HG03520 (cell line): ENCODE measurements around the gene GPR153.

Experiments
- ATAC-seq: cut with Tn5 transposase; IDR thresholded peaks from one replicate; pipeline ENCODE4 v1.9.1; 2021; ENCODE audit warnings: mild to moderate bottlenecking, moderate library complexity; ENCODE audit not compliant: unreplicated experiment

The GPR153 gene

DNA sequence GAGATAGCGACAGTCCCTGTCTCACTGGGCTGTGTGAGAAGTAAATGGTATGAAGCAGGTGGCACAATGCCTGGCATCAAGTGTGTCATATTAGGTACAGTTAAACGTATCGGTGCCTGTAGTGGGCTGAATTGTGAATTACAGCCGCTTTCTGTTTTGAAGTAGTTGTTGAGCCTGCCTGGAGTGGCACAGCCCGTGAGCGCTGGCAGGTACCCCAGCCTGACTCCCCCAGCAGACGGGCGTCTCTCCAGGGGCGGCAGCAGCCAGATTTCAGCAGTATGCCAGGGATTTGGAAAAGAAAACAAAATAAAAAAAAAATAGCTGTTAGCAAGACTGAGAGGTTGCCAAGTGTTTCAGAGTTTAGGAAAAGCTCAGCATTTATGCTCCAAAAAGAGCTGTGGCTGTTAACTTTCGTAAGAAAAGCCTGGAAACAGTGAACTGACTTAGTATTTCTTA, 26.6 kb upstream of the GPR153 start:
- no peak for ATAC-seq

DNA sequence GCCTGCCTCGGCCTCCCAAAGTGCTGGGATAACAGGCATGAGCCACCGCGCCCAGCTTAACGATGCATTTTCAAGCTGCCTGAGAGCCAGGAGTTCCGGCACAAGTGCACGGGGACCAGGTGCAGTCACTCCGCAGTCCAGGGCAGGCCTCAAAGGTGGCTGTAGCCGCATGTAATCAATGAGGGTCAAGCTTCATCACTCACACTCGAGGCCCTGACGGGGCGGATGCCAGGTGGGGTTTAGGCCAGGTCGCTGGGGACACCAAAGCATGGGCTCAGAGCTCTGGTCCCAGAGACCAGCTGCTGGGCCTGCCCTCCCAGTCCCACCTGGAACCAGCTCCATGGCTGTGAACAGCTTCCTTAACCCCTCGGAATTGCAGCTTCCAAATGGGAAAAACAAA, 26.1 kb upstream of the GPR153 start:
- ATAC-seq = no peak

DNA sequence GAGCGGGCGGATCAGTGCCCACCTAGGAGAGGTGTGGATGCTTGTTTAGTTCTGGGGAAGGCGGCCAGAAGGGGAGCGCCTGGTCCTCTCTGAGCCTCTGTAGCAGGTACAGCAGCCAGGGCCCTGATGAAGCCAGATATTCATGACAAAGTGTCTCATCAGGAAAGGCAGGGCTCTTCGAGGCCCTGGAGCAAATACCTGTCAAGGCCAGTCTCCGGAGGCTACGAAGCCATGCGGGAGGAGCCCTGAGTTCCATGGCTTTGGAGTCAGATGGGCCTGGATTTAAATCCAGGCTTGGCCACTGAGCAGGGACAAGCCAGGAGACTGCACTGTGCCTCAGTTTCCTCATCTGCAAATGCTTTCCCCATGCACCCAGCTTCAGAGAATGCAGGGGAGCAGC, 25.4 kb upstream of the GPR153 start:
- ATAC-seq = no peak

DNA sequence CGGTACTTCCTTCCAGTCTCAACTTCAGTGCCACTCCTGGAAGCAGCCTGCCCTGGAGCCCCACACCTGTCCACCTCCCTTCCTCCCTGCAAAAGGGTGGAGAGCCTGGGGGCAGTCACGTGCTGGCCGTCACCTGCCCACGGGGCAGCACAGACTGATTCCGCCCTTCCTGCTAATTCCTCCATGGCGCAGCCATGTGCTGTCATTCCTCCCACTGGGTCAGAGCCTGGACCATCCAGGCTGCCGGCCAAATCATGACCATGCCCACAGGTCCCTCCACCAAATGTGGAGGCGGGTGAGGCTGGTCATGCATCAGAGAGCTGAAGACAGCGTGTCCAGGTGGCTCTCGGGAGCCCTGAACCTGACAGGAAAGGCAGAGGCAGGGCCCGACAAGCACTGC, 24.4 kb upstream of the GPR153 start:
- ATAC-seq = no peak

DNA sequence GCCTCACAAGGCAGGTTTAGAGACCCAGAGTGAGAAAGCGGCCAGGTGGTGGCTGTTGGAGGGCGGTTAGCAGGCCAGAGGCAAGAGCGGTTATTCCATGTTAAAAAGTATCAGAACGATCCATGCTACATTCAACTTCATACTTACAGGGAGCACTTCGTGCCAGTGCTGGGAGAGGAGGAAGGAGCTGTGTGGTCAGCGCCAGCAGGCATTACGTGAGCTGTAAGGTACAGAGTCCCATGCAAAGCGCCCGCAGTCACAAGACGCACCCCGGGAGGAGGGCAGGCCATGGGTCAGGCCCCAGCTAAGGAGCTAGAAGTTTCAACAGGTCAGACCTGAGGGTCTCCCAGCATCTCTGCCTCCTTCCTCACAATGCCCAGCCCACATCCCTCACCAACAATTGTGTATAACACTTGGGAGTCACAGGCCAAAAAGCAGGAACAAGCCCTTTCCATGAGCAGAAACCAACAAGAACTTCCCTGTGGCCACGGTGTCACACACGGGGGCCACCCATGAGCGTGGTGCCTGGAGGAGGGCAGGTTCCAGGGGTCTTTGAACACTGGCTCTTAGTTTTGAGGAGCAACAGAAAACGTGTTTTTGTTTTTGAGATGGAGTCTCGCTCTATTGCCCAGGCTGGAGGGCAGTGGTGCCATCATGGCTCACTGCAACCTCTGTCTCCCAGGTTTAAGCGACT, 21.8 kb upstream of the GPR153 start:
- no peak for ATAC-seq

DNA sequence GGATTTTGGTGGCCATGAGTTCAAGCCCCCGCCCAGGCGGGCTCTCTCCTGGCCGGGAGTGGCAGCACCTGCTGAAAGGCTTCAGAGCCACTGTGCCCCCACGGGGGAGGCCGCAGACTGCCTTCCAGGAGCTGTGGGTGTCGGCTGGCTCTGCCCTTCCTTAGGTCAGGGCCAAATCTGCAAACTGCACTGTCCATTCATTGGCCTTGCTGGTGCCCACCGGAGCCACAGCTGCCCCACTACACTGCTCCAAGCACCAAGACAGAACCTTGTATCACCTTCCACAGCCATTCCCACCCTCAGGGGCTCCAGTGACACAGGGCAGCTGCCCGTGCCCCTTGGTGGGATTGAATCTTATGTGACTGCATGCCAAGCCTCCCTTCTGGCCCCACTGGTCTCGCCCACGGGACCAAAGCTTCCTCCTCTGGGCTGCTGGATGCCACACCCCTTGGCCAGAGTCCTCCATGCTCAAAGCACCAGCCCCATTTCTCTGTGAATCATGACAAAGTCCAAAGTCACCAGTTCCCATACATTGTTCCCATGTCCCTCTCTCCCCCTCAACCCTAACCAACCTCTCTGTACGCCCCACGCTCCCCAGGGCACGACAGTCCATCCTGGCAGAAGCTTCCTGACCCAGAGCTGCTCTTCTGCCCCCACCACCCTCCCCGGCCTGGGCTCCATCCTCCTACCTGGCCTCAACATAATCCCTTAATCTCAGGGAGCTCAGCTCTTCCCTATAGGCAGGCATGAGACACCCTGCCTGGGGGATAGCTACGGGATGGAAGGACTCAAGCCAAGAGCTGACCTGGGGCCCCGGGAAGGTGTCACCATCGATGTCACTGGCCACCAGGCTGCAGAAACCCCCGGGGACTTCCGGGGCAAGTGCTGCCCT, 20.9 kb upstream of the GPR153 start:
- ATAC-seq = no peak

DNA sequence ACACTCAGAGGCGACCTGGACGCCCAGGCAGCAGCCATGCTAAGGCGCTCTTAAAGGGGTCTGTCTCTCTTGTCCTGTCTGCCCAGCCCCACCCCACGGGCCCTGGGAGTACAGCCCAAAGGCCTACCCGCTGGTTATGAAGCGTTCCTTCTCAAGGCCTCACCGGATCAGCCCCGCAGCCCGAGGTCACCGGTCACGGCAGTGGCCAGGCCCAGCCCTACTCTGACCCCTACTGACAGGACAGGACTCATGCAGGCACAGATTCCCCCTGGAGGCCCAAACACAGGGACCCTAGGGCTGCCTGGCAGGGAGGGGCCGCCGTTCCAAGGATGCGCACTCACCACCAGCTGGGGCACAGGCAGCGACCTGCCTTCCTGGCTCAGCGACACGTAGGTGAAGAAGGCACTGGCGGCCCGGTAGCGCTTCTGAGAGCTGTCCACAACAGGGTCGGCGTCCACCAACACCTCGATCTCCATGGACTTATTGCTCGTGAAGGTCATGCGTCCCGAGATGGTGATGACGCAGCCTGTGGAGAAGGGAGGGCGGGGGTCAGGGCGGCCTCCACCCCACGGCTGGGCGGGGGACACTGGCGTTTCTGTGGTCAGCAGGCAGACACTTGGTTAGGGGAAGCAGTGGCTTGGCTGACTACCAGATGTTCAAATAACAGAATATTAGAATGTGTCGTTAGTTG, 20.0 kb upstream of the GPR153 start:
- ATAC-seq = no peak

DNA sequence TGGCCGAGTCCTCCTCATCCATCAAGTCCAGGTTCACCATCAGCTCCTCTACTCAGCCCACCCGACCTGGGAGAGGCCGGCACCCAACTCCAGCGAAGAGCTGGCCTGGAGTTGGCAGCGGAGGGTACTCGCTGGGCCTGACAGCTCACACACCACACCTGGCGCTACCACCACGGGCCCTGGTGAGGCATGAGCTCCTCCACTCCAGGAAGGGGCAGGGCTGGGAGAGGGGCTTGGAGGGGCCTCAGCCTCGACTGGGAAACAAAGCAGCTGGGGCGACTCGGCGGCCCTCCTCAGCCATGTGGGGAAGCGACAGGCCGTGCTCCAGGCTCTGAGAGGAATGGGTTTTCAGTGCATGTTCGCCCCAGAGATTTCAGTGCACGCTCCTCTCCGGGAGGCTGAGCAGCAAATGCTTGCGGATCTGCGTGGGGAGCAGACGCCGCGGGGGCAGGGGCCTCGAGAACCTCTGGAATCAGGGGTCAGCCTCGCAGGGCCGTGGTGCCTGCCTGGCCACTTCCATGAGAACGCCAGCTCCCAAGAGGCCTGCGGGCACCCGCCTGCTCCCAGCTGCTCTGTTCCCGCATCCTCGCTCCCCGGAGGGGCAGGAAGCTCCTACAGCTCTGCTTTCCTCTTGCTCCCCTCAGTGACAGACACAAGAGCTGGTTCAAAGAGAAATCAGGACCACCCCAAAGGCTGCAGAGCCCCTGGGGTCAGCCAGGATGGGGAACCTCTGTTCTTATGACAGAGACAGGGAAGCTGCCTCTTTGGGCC, 18.9 kb upstream of the GPR153 start:
- no peak for ATAC-seq

DNA sequence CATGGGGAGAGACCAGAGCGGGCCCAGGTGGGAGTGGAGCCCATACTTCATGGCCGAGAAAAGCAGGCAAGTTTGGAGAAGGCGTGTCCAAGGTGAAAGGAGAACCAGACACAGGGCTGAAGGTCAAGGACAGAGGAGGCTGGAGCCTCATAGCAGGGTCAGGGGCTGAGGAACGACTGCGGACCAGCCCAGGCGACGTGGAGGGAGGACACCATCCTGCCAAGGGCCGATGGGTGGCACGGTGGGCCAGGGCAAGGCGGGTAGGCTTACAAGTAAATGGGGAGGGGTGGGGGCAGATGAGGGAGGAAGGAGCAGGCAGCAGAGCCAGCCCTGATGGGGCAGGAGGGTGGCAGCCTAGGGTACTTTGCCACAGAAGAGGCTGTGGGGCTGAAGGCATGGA, 18.2 kb upstream of the GPR153 start:
- no peak for ATAC-seq

DNA sequence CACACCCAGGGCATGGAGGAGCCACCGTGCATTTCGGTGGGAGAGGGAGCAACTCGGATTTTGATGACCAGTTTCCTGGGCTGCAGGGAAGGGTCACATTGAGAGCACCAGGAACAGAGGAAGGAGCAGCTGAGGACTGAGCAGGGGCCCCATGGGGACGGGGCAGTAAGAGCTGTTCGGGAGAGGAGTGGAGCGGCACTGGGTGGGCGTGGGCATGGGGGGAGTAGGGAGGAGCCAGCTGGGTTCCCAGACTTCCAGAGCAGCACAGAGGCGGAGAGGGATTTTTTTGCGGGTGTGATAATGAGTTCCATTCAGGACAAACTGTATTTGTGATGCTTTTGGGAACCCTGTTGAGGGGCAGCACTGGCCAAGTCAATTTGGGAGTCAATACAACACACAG, 17.4 kb upstream of the GPR153 start:
- ATAC-seq = no peak

DNA sequence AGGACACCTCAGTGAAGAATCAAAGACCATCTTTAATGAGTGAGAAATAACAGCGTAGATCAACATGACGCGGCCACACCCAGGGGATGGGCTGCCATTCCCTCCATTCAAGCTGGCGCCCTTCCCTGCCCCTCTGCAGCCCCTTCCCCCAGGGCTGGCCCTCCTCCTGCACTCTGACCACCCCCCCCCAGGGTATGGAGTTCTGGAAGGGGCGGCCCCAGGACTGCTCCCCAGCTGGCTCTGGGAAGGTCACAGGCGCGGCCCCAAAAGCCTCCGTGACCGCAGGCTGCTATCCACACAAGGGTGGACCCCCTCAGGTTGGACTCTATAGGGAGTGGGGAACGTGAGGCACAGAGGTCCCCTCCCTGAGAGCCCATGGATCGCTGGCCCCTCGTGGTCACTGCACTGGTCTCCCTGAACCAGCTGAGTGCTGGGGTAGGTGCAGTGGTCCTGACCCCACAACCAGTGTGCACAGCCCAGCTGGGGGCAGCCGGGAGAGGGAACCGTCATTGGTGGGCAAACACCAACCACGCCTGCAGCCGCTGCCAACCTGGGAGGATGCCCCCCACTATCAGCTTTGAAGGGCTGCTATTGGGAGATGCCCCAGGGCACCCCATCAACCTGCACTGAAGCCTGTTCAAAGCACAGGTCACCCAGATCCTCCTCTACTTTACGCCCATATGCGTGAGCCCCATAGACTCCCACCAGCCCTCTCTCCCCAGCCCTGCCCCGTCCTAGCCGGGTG, 16.1 kb upstream of the GPR153 start:
- ATAC-seq = no peak

DNA sequence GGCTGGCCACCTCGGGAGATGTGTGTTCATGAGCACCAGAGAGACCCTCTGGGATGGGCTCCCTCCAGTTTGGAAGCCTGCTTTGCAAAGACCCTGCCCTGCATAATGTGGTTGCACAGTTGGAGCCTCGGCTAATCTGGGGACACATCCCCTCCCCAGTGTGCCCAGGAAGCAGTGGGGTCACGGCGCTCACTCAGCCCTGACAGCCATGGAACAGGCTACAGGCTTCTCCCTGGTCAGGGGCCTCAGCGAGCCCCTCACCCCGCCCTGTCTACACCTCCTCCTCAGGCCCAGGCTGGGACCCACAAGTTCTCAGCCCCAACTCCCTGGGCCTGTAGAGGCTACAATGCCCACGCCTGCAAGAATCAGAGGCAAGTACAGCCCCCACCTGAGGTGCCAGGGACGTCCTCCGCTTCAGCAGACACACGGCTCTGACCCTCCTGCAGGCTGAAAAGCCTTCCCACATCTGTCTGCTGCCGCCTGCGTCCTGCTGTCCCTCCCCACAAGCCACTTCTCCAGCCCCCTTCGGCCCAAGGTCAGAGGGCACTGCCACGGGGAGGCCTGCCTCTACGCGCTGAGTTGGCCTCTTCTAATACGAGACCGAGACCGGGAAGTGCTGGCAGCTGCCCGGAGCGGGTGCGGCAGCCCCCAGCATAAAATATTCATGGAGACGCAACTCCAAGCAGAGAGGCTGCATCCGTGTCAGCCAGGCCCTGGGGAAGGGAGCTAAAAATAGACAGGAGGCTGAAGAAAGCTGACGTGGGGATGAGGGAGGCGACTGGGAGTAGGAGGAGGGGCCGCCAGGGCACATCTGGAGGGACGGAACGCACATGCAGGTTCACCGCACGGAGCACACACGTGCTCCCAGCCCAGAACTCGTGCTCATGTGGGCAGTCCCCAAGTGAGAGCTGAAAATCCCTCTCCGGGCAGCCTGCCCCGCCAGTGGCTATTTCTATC, 15.2 kb upstream of the GPR153 start:
- no peak for ATAC-seq

DNA sequence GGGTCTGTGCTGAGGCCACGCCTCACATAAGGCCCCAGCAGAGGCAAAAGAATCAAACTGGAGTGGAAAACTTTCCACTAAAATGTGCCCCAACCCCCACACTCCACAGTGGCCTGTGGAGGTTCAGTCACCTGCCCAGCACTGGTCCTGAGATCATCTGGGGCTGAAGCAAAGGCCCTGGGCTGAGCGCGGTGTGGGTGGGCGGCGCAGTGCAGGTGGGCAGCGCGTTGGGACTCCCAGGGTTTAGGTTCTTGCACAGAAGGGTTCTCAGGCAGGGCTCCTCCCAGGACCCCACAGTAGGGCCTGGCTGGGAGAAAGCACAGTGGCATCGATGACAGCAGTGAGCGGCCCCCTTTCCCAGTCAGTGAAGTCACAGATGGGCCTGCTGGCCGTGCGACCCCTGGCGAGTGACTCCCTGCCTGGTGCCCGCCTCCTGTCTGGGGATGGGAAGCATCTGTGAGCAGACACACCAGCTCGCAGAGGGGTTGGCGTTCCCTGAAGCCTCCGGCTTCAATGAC, 13.8 kb upstream of the GPR153 start:
- no peak for ATAC-seq

DNA sequence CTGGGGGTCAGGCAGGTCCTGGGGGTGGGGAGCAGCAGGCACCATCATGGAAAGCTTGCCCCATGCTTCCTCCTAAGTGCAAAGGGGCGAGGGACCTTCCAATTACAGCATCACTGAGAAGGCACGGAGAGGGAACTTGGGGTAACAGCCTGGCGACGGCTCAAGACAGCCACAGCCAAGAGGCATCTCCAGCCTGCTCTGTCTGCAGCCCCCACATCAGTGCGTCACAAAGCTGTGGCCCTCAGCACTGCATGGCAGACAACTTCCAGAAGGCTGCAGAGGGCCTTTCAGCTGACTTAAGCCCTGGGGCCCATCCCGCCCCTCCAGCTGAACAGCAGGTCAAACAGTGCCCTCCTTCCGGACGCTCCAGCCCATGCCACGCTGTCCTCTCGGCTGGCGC, 13.2 kb upstream of the GPR153 start:
- ATAC-seq = no peak

DNA sequence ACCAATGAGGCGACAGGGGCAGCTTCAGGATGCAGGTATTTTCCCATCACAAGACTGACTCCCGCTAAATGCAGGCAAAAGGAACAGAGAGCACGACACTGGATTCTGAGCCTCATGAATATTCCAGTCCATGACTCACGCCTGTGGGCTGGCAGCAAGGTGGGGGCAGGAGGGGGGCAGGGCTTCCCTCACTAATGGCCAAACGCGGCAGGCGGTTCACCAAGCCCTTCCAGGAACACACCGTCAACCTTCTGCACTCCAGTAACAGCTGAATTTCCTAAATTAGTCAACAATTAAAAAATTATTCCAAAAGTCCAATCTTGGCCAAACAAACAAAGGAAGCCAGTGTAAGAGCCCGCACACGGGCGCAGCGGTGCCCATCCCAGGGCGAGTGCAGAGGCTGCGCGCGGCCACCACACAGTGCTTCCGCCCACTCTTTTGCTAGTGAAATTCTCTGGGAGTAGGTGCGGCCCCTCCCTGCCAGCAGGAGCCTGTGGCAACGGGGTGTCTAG, 12.5 kb upstream of the GPR153 start:
- ATAC-seq = no peak

DNA sequence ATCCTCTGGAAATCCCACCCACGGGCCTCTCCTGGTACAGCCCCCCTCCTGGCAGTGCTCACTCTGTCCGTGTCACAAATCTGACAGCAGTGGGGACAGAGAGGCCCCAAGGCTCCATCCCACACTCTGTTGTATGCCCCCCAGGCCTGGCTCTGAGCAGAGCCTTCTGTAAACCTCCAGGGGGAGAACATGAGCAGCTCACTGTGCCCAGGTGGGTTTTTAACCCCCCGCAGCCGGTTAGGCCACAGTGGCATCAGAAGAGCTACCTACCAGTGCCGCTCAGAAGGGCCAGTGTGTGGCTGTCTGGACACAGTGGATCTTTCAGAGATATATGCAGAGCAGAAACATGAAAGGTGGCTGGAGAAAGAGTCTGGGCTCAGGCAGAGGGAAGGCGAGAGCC, 12.0 kb upstream of the GPR153 start:
- no peak for ATAC-seq

DNA sequence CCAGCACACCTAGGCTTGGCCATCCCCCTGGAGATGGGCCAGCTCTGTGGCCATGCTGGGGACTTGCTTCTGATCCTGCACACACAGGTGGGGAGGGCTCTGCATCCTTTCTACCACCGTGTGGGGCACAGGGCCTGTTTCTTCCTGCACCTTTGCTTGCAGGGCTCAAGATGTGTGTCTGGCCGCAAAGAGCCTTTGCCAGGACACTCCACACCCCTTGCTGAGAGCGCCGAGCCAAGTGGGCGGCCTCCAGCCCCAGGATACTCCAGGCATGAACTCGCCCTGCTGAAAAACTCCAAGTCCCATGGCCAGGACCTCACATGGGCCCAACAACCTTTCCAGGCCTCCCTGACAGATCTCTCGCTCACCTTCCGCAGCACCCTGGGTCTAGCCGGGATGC, 11.6 kb upstream of the GPR153 start:
- no peak for ATAC-seq

DNA sequence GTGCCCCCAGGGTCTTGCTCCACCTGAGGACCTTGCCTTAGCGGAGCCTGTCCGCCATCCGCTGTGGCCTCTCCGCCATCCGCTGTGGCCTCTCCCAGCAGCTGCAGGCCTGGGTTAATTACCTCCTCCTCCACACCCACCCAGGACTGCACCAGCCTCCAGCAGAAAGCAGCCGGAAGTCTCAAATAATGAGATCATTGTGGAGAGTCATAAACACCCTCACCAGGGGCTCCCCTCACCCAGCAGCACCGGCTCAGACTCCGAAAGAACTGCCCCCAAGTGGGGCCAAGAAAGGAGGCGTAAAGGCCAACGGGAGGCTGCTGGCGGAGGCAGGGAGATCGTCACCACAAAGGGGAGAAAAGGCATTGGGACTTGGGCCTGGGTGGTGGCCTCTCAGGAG, 10.7 kb upstream of the GPR153 start:
- ATAC-seq = no peak

DNA sequence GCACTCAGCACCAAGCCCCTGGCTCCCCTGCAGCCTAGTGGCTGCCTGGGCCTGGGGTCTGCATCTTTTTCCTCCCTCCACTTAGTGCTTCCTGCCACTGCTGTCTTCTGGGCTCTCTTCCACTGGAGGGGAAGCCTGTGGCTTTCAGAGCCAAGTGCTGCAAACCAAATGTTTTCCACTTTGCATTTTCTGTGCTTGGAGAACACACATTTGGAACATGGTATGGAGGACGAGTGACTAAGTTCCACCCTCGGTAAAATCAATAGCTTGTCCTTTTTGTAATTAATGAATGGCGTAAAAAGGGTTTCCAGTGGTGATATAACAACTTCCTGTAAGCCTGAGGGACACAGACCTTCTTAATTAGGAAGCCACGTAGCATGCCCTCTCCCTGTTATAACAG, 10.1 kb upstream of the GPR153 start:
- ATAC-seq = no peak
